SK-N-SH treated with all-trans-retinoic acid at 6 μM for 48 hours (cell line): ENCODE results near the gene GSDMA.

Experiments
- ATAC-seq: fragments of 200-7000 bp; cut with Tn5 transposase; 3 replicates; pipeline ENCODE4 v1.9.1; 2020; ENCODE audit warnings: mild to moderate bottlenecking, moderate library complexity
- ARNTL ChIP-seq: fragments of 450-650 bp; formaldehyde crosslinking; IDR thresholded peaks from 2 replicates; pipeline ENCODE4 v1.5.0; 2020; ENCODE audit warnings: low read depth, mild to moderate bottlenecking, moderate library complexity, borderline replicate concordance
- BACH2 ChIP-seq: fragments of 250-450 bp; sonication (Bioruptor Pico); IDR thresholded peaks from 2 replicates; pipeline ENCODE4 v1.9.0; 2021; ENCODE audit warnings: mild to moderate bottlenecking, borderline replicate concordance
- CREB5 ChIP-seq: fragments of 250-450 bp; sonication (Bioruptor Pico); IDR thresholded peaks from 2 replicates; pipeline ENCODE4 v1.5.1; 2020; ENCODE audit warnings: low read depth, mild to moderate bottlenecking, moderate library complexity
- CSDC2 ChIP-seq: fragments of 250-450 bp; sonication (Bioruptor Pico); IDR thresholded peaks from 2 replicates; pipeline ENCODE4 v1.5.0; 2020; ENCODE audit warnings: mild to moderate bottlenecking, moderate library complexity
- ESRRG ChIP-seq: fragments of 250-450 bp; sonication (Bioruptor Pico); IDR thresholded peaks from 2 replicates; pipeline ENCODE4 v1.6.1; 2021; ENCODE audit warnings: mild to moderate bottlenecking
- GLIS3 ChIP-seq: fragments of 250-450 bp; sonication (Bioruptor Pico); IDR thresholded peaks from 2 replicates; pipeline ENCODE4 v1.5.0; 2020; ENCODE audit warnings: mild to moderate bottlenecking, moderate library complexity
- ISL1 ChIP-seq: fragments of 250-450 bp; sonication (Bioruptor Pico); IDR thresholded peaks from 2 replicates; pipeline ENCODE4 v2.1.2; 2022; ENCODE audit warnings: mild to moderate bottlenecking, moderate library complexity
- OSR1 ChIP-seq: fragments of 250-450 bp; sonication (Bioruptor Pico); IDR thresholded peaks from 2 replicates; pipeline ENCODE4 v1.8.0; 2022; ENCODE audit warnings: moderate library complexity, mild to moderate bottlenecking, inconsistent platforms
- PATZ1 ChIP-seq: fragments of 250-450 bp; sonication (Bioruptor Pico); IDR thresholded peaks from 2 replicates; pipeline ENCODE4 v1.8.0; 2020; ENCODE audit warnings: mild to moderate bottlenecking, moderate library complexity, borderline replicate concordance
- POU6F1 ChIP-seq: fragments of 250-450 bp; sonication (Bioruptor Pico); IDR thresholded peaks from 2 replicates; pipeline ENCODE4 v1.8.0; 2021; ENCODE audit warnings: low read depth, mild to moderate bottlenecking, moderate library complexity, borderline replicate concordance
- PPARA ChIP-seq: fragments of 250-450 bp; sonication (Bioruptor Pico); IDR thresholded peaks from 2 replicates; pipeline ENCODE4 v1.5.0; 2020; ENCODE audit warnings: mild to moderate bottlenecking, borderline replicate concordance
- SNAI2 ChIP-seq: fragments of 250-450 bp; sonication (Bioruptor Pico); IDR thresholded peaks from 2 replicates; pipeline ENCODE4 v1.5.0; 2020; ENCODE audit warnings: mild to moderate bottlenecking, moderate library complexity
- TCF4 ChIP-seq: fragments of 250-450 bp; sonication (Bioruptor Pico); IDR thresholded peaks from 2 replicates; pipeline ENCODE4 v1.8.0; 2021; ENCODE audit warnings: mild to moderate bottlenecking, moderate library complexity, borderline replicate concordance
- TOX ChIP-seq: fragments of 250-450 bp; sonication (Bioruptor Pico); IDR thresholded peaks from 2 replicates; pipeline ENCODE4 v1.8.0; 2021; ENCODE audit warnings: mild to moderate bottlenecking, moderate library complexity, borderline replicate concordance
- TSHZ2 ChIP-seq: fragments of 250-450 bp; sonication (Bioruptor Pico); IDR thresholded peaks from 2 replicates; pipeline ENCODE4 v1.5.0; 2020; ENCODE audit warnings: mild to moderate bottlenecking, moderate library complexity
- ZC3H10 ChIP-seq: fragments of 250-450 bp; sonication (Bioruptor Pico); IDR thresholded peaks from 2 replicates; pipeline ENCODE4 v1.5.1; 2021; ENCODE audit warnings: mild to moderate bottlenecking, moderate library complexity
- ZFP3 ChIP-seq: fragments of 250-450 bp; sonication (Bioruptor Pico); IDR thresholded peaks from 2 replicates; pipeline ENCODE4 v1.5.0; 2020; ENCODE audit warnings: mild to moderate bottlenecking, moderate library complexity
- ZFP30 ChIP-seq: fragments of 450-650 bp; formaldehyde crosslinking; IDR thresholded peaks from 2 replicates; pipeline ENCODE4 v1.5.0; 2022; ENCODE audit warnings: mild to moderate bottlenecking, moderate library complexity
- ZNF565 ChIP-seq: fragments of 450-650 bp; formaldehyde crosslinking; conservative IDR thresholded peaks from 2 replicates; pipeline ENCODE4 v1.5.0; 2020; ENCODE audit warnings: low read depth, mild to moderate bottlenecking, moderate library complexity
- ZNF70 ChIP-seq: fragments of 450-650 bp; formaldehyde crosslinking; IDR thresholded peaks from 2 replicates; pipeline ENCODE4 v1.5.0; 2020; ENCODE audit warnings: mild to moderate bottlenecking, moderate library complexity
- ZNF8 ChIP-seq: fragments of 450-650 bp; formaldehyde crosslinking; IDR thresholded peaks from 2 replicates; pipeline ENCODE4 v1.5.0; 2020; ENCODE audit warnings: mild to moderate bottlenecking, moderate library complexity

The GSDMA gene

GRCh38 chr17:39934324-39934723, 28.5 kb upstream of the GSDMA start:
- no peak for ATAC-seq
- TF ChIP-seq ZFP3 (no peak), SNAI2 (CRISPR knock-in tag) (no peak), CSDC2 (no peak), ISL1 (CRISPR knock-in tag) (no peak), GLIS3 (CRISPR knock-in tag) (no peak), ZNF565 (CRISPR knock-in tag) (no peak), ZNF70 (no peak), TCF4 (CRISPR knock-in tag) (no peak), ZNF8 (CRISPR knock-in tag) (no peak), TSHZ2 (CRISPR knock-in tag) (no peak), PATZ1 (CRISPR knock-in tag) (no peak), ARNTL (CRISPR knock-in tag) (no peak), ZC3H10 (CRISPR knock-in tag) (no peak), TOX (no peak), CREB5 (CRISPR knock-in tag) (no peak), ZFP30 (CRISPR knock-in tag) (no peak), BACH2 (CRISPR knock-in tag) (no peak), POU6F1 (CRISPR knock-in tag) (no peak), ESRRG (CRISPR knock-in tag) (no peak)

GRCh38 chr17:39935909-39936308, 26.9 kb upstream of the GSDMA start:
- 0 out of 3 replicates have a peak, but pooled peaks have one; percentile 16 for ATAC-seq

More at GRCh38 chr17:39935909-39936308, 26.9 kb upstream of the GSDMA start:
- TF ChIP-seq TOX, result no peak
- no peak for TF ChIP-seq PATZ1 (CRISPR knock-in tag)
- TF ChIP-seq TSHZ2 (CRISPR knock-in tag), result no peak
- no peak for TF ChIP-seq POU6F1 (CRISPR knock-in tag)
- no peak for TF ChIP-seq ZNF70
- no peak for TF ChIP-seq PPARA
- no peak for TF ChIP-seq TCF4 (CRISPR knock-in tag)
- no peak for TF ChIP-seq ZC3H10 (CRISPR knock-in tag)
- no peak for TF ChIP-seq CSDC2
- no peak for TF ChIP-seq ESRRG (CRISPR knock-in tag)
- no peak for TF ChIP-seq ARNTL (CRISPR knock-in tag)
- no peak for TF ChIP-seq ZFP30 (CRISPR knock-in tag)
- TF ChIP-seq ZNF565 (CRISPR knock-in tag), result no peak
- no peak for TF ChIP-seq OSR1
- TF ChIP-seq CREB5 (CRISPR knock-in tag), result no peak
- TF ChIP-seq ISL1 (CRISPR knock-in tag), result no peak
